Measurements from ENCODE around the gene MAP3K7.
A peak's percentile ranks its signal among the peaks of the same experiment; 100 is the strongest.

The MAP3K7 gene

DNA sequence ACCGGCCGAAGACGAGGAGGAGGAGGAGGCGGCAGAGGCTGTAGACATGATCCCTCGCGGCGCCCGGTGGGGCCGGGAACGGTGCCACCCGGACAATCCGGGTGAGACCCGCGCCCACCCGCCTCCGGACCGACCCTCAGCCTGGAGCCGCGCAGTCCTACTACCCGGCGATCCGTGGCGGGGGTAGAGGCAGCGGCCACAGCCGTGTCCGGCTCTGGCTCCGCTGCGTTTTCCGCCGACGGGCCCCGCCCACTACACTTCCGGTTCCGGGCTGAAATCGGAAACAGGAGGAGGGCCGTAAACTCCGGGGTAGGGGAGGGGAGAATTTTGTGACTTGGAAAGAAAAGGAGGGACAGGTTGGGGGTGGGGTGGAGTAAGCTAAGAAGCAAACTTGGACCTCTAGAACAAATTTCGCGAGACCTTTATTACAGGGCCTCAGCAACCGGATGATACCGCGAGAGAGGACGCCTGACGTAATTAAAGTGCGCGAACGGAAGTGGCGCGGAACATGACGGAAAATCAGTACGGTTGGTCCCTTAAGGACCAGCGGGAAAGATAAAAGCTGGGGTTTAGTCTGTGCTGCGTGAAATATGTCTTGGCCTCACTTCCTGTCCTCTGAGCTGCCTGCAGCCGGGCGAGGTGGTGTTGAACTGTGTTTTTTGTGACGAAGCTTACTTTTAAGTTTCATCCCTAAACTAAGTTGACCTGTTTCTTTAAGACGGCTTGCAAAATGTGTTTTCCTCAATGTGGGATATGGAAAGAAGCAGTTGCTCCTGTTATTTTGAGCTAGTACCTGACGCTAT, at the start of gene MAP3K7:
TSS of gene MAP3K7 (minus strand) at position 237 of the 803 bp plus-strand sequence. CDS start at position 48, 189 bp downstream.
- peak; percentile 95 for DNase-seq

DNA sequence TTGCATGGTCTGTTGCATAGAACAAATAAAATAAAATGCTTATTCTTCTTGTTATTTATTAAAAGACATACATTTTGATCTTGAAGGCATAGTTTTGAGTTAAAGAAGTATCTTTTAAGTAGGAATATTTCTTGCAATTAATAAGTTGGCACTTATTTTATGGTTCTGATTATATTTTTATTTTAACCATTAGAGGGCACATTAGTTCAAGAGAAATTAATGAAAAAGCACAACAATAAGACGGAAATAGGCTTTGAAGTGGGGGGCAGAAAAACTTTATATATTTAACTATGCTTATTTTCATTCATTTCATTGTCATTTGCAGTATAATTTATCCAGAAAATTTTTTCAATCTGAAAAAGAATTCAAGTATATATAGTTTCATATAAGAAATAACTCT, 44.2 kb upstream of the MAP3K7 start:
- no peak for DNase-seq

DNA sequence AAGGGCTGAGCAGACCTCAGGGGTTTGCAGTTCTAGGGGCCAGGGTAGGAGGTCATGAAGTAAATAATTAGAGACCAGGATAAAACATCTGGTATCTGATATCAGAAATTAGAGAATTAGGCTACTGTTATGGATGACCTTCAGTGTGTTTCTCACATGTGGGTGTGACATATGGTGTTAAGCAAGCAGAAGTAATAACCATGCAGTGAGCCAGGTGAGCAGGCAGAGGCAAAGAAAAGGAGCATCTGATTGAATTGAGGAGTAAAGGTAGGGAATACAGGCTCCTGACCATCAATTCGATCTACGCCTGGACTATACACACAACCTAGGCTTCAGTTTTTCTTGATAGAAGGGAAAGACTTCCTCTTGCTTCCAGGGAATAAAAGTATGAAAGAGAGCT, 34.7 kb upstream of the MAP3K7 start:
- DNase-seq, result peak; percentile 38

DNA sequence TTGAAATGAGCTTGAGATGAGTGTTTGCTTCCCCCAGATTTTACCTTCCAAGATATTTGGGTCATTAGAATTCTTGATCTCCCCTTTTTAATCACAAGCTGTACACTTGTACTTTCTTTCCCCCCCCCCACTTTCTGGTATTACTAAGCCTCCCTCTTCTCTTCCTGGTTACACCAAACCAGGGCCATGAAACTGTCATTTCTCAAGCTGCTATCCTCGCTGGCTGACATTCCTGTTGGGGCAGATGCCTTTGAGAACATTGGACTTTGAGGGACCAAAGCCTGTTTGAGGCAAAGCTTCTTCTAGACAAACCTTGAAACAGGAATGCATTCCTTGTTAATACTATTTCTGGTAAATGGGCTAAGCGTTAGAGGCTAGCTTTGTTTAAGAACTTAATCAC, 32.3 kb upstream of the MAP3K7 start:
- no peak for DNase-seq

GRCh38 chr6:90612313-90612680, 25.4 kb upstream of the MAP3K7 start:
- no peak for DNase-seq

DNA sequence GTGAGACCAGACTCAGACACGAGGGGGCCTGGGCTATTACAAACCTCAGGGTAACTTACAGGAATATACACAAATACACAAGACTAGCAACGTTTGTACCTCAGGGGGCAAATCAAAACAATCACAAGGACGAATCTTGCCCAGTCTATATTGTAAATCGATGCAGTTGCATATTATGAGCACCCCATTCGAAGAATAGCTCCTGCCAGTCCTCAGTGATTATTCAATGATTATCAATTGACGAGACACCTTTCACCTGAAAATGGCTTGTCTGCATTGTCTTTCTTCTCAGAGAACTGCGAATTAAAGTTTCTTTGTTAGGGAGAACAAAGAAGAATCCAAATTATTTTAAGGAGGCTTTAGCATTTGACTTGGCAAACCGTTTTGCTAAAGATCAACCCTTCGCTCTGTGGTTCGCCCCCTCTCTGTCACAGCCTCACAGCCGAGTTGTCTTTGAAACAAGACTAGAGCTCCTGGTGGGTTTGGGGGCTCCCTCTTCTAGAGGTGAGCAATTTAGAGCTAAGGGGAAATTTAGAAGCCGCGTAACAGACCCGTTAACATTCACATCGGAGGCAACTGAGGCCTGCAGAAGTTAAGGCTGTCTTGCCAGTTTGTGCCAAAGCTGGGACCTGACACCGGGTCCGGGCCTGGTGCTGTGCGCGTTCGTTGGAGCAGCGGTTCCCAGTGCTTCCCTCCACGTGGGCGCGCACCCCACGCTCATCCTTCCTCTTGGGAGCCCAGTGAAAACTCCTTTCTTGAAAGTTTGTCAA, 24.9 kb upstream of the MAP3K7 start:
- DNase-seq, result no peak

- DNase-seq, result peak; percentile 69
Measured at GRCh38 chr6:90610751-90611542, 24.1 kb upstream of the MAP3K7 start.

- peak; percentile 35 for DNase-seq
Measured at GRCh38 chr6:90610301-90610750, 23.5 kb upstream of the MAP3K7 start.

GRCh38 chr6:90605749-90606340, 19.0 kb upstream of the MAP3K7 start:
- no peak for DNase-seq

DNA sequence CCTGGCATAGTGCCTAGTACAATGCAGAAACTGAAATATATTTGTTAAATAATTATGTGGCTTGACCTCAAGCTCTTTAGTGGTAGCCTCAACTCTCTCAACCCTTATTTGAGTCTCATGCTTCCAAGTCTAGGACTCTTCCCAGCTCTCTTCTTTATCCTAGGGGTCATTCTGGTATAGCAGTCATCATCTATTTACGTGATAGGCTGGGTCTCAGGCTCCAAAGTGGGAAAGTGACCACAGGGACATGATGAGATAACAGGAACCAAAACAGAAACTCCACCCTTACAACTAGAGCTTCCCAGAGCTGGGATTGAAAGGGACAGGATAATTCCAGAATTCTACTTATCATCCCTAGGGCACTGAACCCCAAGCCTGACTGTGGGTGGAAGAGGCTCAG, 17.7 kb upstream of the MAP3K7 start:
- DNase-seq, result no peak

DNA sequence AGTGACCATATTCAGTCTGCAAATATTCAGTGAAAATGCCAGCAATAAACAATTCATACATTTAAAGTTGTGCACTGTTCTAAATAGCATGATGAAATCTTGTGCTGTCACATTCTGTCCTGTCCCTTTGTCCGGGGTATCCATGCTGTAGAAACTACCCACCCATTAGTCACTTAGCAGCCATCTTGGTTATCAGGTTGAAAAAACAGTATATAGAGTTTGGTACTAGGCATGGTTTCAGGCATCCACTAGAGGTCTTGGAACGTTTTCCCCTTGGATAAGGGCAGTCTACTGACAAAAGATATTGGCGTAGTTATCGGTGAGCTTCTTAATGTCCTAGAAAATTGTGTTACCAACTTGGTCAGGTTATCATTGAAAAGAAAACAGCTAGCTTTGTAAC, 12.3 kb upstream of the MAP3K7 start:
- no peak for DNase-seq

DNA sequence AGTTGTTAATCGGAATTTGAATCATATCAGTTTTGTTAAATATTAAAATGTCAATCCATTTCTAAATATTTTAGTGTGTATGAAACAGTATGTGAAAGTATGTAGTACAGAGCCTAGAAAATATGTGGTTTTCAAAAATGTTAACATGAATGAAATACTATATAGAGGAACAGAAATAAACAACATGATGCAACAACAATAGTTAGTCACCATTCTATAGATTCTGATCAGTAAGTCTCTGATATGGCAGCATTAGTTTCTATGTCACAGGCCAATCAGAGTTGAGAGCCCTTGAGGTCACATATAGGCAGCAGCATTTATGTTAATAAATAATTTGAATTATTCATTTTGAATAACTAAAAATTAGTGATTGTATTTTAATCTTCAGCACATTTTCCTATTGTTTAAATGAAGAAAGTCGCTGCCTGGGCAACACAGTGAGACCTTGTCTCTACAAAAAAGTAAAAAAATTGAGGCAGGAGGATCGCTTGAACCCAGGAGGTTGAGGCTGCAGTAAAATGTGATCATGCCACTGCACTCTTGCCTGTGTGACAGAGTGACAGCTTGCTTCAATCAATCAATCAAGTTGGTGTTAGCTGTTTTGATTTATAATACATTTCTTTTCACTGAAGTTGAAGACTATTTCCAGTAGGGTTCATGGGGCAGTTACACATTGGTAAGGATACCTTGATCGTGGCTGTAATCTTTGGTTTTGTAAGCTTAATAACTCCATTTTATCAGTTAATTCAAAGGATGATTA, 11.5 kb upstream of the MAP3K7 start:
- DNase-seq, result no peak

DNA sequence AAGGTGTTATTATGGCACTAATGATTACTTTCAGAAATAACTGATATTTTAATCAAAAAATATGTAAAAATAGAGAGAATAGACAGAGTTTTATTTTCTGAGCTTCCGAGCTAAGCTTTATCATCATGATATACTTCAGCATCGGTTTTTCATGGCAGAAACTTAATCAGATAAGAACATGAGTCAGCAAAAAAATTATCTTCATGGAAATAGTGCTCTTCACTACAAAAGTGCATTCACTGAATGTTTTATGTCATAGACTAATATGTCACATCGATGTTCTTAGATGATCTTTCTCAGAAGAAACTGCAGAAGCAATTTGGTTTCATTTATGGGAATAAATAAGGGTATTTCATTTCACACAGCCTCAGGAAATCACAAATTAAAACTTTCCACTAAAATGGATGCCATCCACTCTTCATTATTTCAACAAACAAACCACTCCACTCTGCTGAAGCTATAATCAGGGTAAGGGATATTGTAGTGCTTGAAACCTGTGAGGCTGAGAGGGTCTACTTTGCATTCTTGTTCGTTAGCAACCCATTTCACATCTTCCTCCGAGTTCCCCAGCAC, 10.2 kb upstream of the MAP3K7 start:
- no peak for DNase-seq

GRCh38 chr6:90595854-90596253, 9.0 kb upstream of the MAP3K7 start:
- no peak for DNase-seq

- DNase-seq, result peak; percentile 45
Measured at GRCh38 chr6:90586546-90586835, 381 bp downstream of the MAP3K7 start.

DNA sequence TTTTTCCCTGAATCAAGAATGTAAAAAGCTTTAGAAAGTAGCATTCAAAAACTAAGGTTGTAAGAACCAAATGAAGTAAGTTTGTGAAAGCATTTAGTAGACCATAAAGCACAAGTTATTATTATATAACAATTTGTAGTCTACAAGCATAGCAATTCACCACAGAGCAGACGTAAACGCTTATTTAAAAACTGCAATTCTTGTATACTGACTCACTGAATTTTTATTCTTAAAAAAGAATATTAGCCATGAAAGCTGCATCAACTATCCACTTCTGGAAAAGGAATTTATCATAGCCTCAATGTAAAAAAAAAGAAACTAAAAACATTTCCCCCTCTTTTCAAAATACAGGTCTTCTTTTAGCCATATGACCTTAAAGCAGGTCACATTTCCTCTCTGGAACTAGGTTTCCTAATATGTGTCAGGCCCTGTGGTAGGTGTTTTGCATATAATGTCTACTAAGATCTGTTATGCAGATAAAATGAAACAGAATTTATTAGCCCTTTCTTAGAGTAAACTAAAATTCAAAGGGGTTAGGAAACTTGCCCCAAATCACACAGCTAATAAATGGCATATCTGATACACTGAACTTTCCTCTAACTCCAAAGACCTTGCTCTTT, 2.1 kb downstream of the MAP3K7 start:
- DNase-seq, result no peak

- no peak for DNase-seq
Measured at GRCh38 chr6:90583836-90584481, 2.9 kb downstream of the MAP3K7 start.

DNA sequence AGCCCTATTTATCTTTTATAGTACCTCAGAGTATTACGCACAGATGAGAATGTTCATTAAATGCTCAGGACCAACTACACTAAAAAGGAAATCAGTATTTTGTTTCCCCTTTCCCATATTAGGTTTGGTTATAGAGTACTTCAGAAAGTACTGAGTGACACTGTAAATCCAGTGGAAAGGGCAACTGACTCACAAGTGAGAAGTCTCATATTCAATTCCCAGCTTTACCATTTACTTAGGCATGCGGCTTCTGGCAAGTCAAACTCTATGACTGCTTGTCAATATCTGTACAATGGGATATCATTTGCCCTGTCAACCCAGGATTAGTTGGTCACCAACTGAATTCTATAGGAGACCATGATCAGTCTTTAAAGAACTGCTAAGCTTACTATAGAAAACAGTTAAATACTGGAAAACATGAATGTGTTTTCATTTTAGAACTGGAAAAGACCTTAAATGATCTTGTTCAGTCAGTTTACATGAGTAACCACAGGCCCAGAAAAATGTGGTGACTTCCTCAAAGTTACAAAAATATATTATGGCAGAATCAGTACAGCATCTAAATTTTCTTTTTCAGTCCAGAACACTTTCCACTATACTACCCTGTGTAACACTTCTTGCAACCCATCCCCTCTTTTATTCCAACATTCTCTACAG, 3.6 kb downstream of the MAP3K7 start:
- DNase-seq, result no peak

GRCh38 chr6:90581146-90581545, 5.7 kb downstream of the MAP3K7 start:
- DNase-seq, result no peak

GRCh38 chr6:90578894-90579549, 7.8 kb downstream of the MAP3K7 start:
- DNase-seq, result no peak
